SK-N-SH treated with all-trans-retinoic acid at 6 μM for 48 hours (cell line): ENCODE measurements around the gene STMN3.

Experiments used
- ATAC-seq: fragments of 200-7000 bp; cut with Tn5 transposase; 3 replicates; pipeline ENCODE4 v1.9.1; 2020; ENCODE audit warnings: mild to moderate bottlenecking, moderate library complexity
- BACH2 ChIP-seq: fragments of 250-450 bp; sonication (Bioruptor Pico); IDR thresholded peaks from 2 replicates; pipeline ENCODE4 v1.9.0; 2021; ENCODE audit warnings: mild to moderate bottlenecking, borderline replicate concordance
- CSDC2 ChIP-seq: fragments of 250-450 bp; sonication (Bioruptor Pico); IDR thresholded peaks from 2 replicates; pipeline ENCODE4 v1.5.0; 2020; ENCODE audit warnings: mild to moderate bottlenecking, moderate library complexity
- ESRRG ChIP-seq: fragments of 250-450 bp; sonication (Bioruptor Pico); IDR thresholded peaks from 2 replicates; pipeline ENCODE4 v1.6.1; 2021; ENCODE audit warnings: mild to moderate bottlenecking
- GLIS3 ChIP-seq: fragments of 250-450 bp; sonication (Bioruptor Pico); IDR thresholded peaks from 2 replicates; pipeline ENCODE4 v1.5.0; 2020; ENCODE audit warnings: mild to moderate bottlenecking, moderate library complexity
- ISL1 ChIP-seq: fragments of 250-450 bp; sonication (Bioruptor Pico); IDR thresholded peaks from 2 replicates; pipeline ENCODE4 v2.1.2; 2022; ENCODE audit warnings: mild to moderate bottlenecking, moderate library complexity
- PPARA ChIP-seq: fragments of 250-450 bp; sonication (Bioruptor Pico); IDR thresholded peaks from 2 replicates; pipeline ENCODE4 v1.5.0; 2020; ENCODE audit warnings: mild to moderate bottlenecking, borderline replicate concordance
- RARB ChIP-seq: fragments of 250-450 bp; sonication (Bioruptor Pico); IDR thresholded peaks from 2 replicates; pipeline ENCODE4 v1.8.0; 2021; ENCODE audit warnings: mild to moderate bottlenecking, moderate library complexity
- SNAI2 ChIP-seq: fragments of 250-450 bp; sonication (Bioruptor Pico); IDR thresholded peaks from 2 replicates; pipeline ENCODE4 v1.5.0; 2020; ENCODE audit warnings: mild to moderate bottlenecking, moderate library complexity
- TCF4 ChIP-seq: fragments of 250-450 bp; sonication (Bioruptor Pico); IDR thresholded peaks from 2 replicates; pipeline ENCODE4 v1.8.0; 2021; ENCODE audit warnings: mild to moderate bottlenecking, moderate library complexity, borderline replicate concordance
- TOX ChIP-seq: fragments of 250-450 bp; sonication (Bioruptor Pico); IDR thresholded peaks from 2 replicates; pipeline ENCODE4 v1.8.0; 2021; ENCODE audit warnings: mild to moderate bottlenecking, moderate library complexity, borderline replicate concordance
- ZC3H10 ChIP-seq: fragments of 250-450 bp; sonication (Bioruptor Pico); IDR thresholded peaks from 2 replicates; pipeline ENCODE4 v1.5.1; 2021; ENCODE audit warnings: mild to moderate bottlenecking, moderate library complexity
- ZFP3 ChIP-seq: fragments of 250-450 bp; sonication (Bioruptor Pico); IDR thresholded peaks from 2 replicates; pipeline ENCODE4 v1.5.0; 2020; ENCODE audit warnings: mild to moderate bottlenecking, moderate library complexity
- ZFP30 ChIP-seq: fragments of 450-650 bp; formaldehyde crosslinking; IDR thresholded peaks from 2 replicates; pipeline ENCODE4 v1.5.0; 2022; ENCODE audit warnings: mild to moderate bottlenecking, moderate library complexity
- ZNF565 ChIP-seq: fragments of 450-650 bp; formaldehyde crosslinking; conservative IDR thresholded peaks from 2 replicates; pipeline ENCODE4 v1.5.0; 2020; ENCODE audit warnings: low read depth, mild to moderate bottlenecking, moderate library complexity
- ZNF70 ChIP-seq: fragments of 450-650 bp; formaldehyde crosslinking; IDR thresholded peaks from 2 replicates; pipeline ENCODE4 v1.5.0; 2020; ENCODE audit warnings: mild to moderate bottlenecking, moderate library complexity
- ZNF8 ChIP-seq: fragments of 450-650 bp; formaldehyde crosslinking; IDR thresholded peaks from 2 replicates; pipeline ENCODE4 v1.5.0; 2020; ENCODE audit warnings: mild to moderate bottlenecking, moderate library complexity
- TF ChIP-seq, protein P1 (sequence below): fragments of 250-450 bp; sonication (Bioruptor Pico); IDR thresholded peaks from 2 replicates; pipeline ENCODE4 v1.5.1; 2020; ENCODE audit warnings: low read depth, mild to moderate bottlenecking, moderate library complexity
- TF ChIP-seq, protein P2 (sequence below): fragments of 250-450 bp; sonication (Bioruptor Pico); IDR thresholded peaks from 2 replicates; pipeline ENCODE4 v1.8.0; 2020; ENCODE audit warnings: mild to moderate bottlenecking, moderate library complexity, borderline replicate concordance
- TF ChIP-seq, protein P3 (sequence below): fragments of 250-450 bp; sonication (Bioruptor Pico); IDR thresholded peaks from 2 replicates; pipeline ENCODE4 v1.5.0; 2020; ENCODE audit warnings: mild to moderate bottlenecking, moderate library complexity
- TF ChIP-seq, protein P4 (sequence below): fragments of 250-450 bp; sonication (Bioruptor Pico); IDR thresholded peaks from 2 replicates; pipeline ENCODE4 v1.5.1; 2021; ENCODE audit warnings: mild to moderate bottlenecking, moderate library complexity

Gene STMN3

DNA sequence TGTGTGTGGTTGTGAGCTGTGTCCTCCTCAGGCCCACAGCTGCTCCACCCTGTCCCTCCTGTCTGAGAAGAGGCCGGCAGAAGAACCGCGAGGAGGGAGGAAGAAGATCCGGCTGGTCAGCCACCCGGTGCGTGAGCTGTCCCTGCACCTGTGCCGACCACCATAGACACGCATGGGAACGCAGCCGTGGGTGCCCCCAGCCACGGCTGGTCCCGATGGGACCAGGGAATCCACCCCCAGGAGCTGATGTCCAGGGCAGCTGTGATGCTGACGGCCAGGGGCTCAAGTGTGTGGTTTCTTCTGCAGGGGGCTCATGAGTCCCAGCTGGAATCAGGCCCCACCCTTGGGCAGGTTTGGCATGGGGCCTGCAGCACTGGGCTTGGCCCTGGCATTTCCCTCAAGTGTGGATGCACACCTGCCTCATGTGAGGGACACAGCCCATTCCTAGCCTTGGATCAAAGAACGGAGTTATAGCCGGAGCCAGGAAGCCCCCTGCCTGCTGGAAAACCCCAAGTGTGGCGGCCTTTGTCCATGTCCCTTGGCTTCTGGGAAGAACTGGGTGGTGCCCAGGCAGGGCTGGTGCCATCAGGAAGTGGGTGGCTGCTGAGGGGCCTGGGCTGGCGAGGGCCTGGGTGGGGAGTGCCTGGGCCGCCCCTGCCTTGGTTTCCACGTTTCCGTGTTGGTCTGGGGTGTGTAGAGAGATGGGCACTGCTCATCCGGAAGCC, 38.6 kb upstream of the STMN3 start:
- ATAC-seq = no peak
- TF ChIP-seq BACH2 (CRISPR knock-in tag) = no peak
- TF ChIP-seq, protein P1, sequence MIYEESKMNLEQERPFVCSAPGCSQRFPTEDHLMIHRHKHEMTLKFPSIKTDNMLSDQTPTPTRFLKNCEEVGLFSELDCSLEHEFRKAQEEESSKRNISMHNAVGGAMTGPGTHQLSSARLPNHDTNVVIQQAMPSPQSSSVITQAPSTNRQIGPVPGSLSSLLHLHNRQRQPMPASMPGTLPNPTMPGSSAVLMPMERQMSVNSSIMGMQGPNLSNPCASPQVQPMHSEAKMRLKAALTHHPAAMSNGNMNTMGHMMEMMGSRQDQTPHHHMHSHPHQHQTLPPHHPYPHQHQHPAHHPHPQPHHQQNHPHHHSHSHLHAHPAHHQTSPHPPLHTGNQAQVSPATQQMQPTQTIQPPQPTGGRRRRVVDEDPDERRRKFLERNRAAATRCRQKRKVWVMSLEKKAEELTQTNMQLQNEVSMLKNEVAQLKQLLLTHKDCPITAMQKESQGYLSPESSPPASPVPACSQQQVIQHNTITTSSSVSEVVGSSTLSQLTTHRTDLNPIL (CRISPR knock-in tag) = no peak
- TF ChIP-seq GLIS3 (CRISPR knock-in tag) = no peak
- TF ChIP-seq RARB = no peak
- TF ChIP-seq CSDC2 (CRISPR knock-in tag) = no peak
- no peak for TF ChIP-seq ZNF565 (CRISPR knock-in tag)
- TF ChIP-seq, protein P2, sequence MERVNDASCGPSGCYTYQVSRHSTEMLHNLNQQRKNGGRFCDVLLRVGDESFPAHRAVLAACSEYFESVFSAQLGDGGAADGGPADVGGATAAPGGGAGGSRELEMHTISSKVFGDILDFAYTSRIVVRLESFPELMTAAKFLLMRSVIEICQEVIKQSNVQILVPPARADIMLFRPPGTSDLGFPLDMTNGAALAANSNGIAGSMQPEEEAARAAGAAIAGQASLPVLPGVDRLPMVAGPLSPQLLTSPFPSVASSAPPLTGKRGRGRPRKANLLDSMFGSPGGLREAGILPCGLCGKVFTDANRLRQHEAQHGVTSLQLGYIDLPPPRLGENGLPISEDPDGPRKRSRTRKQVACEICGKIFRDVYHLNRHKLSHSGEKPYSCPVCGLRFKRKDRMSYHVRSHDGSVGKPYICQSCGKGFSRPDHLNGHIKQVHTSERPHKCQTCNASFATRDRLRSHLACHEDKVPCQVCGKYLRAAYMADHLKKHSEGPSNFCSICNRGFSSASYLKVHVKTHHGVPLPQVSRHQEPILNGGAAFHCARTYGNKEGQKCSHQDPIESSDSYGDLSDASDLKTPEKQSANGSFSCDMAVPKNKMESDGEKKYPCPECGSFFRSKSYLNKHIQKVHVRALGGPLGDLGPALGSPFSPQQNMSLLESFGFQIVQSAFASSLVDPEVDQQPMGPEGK (CRISPR knock-in tag) = no peak
- no peak for TF ChIP-seq SNAI2 (CRISPR knock-in tag)
- TF ChIP-seq ZNF8 (CRISPR knock-in tag) = no peak
- TF ChIP-seq ZFP30 = no peak
- TF ChIP-seq TOX (CRISPR knock-in tag) = no peak
- TF ChIP-seq TCF4 = no peak
- TF ChIP-seq, protein P3, sequence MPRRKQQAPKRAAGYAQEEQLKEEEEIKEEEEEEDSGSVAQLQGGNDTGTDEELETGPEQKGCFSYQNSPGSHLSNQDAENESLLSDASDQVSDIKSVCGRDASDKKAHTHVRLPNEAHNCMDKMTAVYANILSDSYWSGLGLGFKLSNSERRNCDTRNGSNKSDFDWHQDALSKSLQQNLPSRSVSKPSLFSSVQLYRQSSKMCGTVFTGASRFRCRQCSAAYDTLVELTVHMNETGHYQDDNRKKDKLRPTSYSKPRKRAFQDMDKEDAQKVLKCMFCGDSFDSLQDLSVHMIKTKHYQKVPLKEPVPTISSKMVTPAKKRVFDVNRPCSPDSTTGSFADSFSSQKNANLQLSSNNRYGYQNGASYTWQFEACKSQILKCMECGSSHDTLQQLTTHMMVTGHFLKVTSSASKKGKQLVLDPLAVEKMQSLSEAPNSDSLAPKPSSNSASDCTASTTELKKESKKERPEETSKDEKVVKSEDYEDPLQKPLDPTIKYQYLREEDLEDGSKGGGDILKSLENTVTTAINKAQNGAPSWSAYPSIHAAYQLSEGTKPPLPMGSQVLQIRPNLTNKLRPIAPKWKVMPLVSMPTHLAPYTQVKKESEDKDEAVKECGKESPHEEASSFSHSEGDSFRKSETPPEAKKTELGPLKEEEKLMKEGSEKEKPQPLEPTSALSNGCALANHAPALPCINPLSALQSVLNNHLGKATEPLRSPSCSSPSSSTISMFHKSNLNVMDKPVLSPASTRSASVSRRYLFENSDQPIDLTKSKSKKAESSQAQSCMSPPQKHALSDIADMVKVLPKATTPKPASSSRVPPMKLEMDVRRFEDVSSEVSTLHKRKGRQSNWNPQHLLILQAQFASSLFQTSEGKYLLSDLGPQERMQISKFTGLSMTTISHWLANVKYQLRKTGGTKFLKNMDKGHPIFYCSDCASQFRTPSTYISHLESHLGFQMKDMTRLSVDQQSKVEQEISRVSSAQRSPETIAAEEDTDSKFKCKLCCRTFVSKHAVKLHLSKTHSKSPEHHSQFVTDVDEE (CRISPR knock-in tag) = no peak
- no peak for TF ChIP-seq ISL1 (CRISPR knock-in tag)
- TF ChIP-seq PPARA = no peak
- TF ChIP-seq, protein P4, sequence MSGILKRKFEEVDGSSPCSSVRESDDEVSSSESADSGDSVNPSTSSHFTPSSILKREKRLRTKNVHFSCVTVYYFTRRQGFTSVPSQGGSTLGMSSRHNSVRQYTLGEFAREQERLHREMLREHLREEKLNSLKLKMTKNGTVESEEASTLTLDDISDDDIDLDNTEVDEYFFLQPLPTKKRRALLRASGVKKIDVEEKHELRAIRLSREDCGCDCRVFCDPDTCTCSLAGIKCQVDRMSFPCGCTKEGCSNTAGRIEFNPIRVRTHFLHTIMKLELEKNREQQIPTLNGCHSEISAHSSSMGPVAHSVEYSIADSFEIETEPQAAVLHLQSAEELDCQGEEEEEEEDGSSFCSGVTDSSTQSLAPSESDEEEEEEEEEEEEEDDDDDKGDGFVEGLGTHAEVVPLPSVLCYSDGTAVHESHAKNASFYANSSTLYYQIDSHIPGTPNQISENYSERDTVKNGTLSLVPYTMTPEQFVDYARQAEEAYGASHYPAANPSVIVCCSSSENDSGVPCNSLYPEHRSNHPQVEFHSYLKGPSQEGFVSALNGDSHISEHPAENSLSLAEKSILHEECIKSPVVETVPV (CRISPR knock-in tag) = no peak
- no peak for TF ChIP-seq ZC3H10 (CRISPR knock-in tag)
- TF ChIP-seq ESRRG = no peak
- no peak for TF ChIP-seq ZNF70 (CRISPR knock-in tag)
- TF ChIP-seq ZFP3 = no peak
- TF ChIP-seq, all 23 proteins: peak for 0

DNA sequence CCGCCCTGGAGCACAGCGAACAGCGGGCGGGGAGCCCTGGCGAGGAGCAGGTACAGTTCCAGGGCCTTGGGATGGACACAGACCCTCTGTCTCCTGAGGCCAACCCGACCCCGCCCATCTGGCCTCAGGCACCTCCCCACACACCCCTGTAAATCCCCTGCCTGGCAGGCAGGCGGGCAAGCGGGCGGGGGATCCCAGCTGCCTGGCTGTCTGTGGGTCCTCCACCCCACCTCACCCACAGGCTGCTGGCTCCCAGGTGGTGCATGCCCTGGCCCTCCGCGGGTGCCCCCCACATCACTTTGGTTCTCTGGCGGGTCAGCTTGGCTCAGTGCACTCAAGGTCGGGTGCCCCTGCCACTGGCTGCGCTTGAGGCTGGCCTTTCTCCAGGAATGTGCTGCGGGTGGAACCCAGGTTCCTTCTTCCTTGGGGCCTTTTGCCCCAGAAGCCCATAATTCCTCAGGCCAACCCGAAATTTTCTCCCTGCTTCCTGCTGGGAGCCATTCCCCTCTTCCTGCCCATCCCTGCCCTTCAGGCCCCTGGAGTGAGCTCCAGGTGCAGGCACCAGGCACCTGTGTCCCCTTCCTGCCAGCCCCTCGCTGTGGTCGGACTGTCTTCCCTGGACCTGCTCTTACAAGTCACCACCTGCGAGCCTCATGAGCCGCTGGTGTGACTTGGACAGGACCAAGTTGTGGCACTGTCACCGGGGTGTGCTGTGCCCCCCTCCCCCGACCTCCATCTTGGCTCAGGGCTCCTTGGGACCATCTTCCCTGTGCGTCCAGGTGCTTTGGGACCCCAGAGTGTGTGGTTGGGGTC, 37.9 kb upstream of the STMN3 start:
- ATAC-seq = no peak
- TF ChIP-seq, protein P2 (CRISPR knock-in tag) = no peak
- no peak for TF ChIP-seq TOX (CRISPR knock-in tag)
